Astrocyte of the cerebellum (primary cell): ENCODE measurements around the gene SECISBP2.

ENCODE experiments used
- DNase-seq: peaks from one replicate; pipeline ENCODE4 v3.0.0-alpha.2; 2011; ENCODE audit warnings: low read depth
- H3K4me3 ChIP-seq: 2 replicates; pipeline ENCODE4 v1.5.1; 2011; ENCODE audit warnings: mild to moderate bottlenecking, low read depth, low read length, moderate library complexity
- CTCF ChIP-seq: IDR thresholded peaks from 2 replicates; pipeline ENCODE4 v1.5.1; 2012; ENCODE audit warnings: low read length, low read depth, moderate library complexity, mild to moderate bottlenecking; ENCODE audit errors: missing control alignments
- in situ Hi-C: cut with HindIII; loops from 2 replicates; pipeline ENCODE4 v1.10.0; 2017; ENCODE audit warnings: low sequenced_read_pairs

The SECISBP2 gene

DNA sequence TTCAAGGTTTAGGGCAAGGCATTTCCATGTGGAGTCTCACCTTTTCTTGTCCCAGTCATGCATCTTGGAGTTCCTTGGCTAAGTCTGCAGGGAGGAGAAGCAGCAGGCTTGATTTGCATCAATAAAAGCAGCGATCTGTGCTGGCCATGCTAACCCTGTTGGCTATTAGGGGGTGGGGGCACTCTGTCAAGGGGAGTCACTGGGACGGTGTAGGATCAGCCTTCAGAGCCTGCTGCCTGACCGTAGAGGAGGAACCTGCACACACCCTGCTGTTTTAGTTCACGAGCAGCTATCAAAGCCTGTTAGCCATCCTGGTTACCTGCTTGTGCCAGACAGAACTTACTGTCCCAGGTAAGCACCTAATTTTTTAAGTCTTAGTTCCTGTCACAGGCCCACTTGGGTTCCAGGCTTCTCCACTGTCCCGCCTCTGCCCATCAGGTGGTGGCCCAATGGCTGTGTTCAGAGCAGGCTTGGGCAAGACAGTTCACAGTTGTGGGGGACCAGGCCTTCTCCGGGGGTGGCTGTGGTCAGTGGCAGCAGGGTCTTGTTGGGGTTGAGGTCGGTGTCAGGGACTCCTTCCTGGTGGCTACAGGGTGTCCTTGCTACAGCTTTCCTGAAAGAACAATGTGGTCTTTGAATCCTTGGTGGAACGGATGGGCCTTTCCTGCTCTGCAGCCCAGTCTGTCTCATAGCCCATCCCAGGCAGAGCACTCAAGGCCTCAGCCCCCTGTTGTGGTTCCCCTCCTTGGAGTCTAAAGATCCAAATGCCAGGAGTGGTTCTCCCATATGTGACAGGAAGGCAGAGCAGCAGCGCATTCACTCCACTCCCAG lies 43.7 kb downstream of the SECISBP2 start:
- no peak overlapping the region for H3K4me3 ChIP-seq
- TF ChIP-seq CTCF = no peak
- in situ Hi-C loops = no loop called here
- no peak for DNase-seq

DNA sequence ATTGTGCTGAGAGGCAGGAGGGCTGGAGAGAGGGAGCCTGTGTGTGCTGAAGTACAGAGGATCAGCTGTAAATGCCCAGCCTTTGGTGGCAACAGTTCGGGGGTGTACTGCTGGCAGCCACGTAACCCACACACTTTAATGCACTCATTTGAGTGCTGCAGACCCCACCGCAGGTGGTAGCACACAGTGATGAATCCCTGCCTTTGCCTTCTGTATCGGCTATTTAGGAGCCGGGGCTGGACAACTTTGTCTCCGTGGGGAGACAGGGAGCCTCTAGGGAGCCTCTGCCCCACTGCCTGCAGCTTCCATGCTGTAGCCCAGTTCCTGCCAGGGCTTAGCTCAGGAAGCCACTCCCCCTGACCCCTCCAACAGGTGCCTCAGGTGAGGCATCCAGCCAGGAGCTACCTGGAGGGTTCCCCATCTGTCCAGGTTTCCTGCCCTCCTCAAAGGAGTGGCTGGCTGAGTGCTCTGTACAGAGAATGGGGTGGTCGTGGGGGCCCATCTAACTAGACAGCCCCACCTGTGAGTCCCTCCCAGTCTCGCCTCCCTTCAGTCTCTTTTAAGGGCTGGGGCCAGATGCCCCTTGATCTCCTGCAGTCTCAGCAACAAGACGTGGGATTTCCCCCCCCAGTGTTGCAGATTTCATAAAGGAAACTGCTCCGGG lies 44.5 kb downstream of the SECISBP2 start:
- TF ChIP-seq CTCF = no peak
- no peak overlapping the region for H3K4me3 ChIP-seq
- no peak for DNase-seq
- in situ Hi-C loops = no loop called here

DNA sequence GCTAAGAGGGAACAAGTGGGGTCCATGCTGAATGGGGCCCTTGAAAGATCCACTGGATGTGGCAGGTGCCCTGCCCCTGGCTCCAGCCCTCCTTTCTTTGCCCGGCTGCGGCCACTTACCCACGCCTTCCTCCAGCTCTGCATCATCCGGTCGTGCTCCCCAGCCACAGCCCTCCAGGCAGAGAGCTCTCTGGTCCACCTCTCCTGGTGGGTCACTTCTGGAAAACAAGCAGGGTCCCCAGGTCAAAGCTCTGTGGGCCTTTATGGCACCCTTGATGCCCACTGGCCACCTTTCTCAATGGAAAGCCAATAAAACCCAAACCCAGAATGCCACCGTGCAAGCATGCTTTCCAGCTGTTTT lies 45.0 kb downstream of the SECISBP2 start:
- TF ChIP-seq CTCF = no peak
- in situ Hi-C loops = no loop called here
- DNase-seq = no peak
- no peak overlapping the region for H3K4me3 ChIP-seq

GRCh38 chr9:89363921-89364665 lies 45.8 kb downstream of the SECISBP2 start:
- DNase-seq = no peak
- no peak overlapping the region for H3K4me3 ChIP-seq
- TF ChIP-seq CTCF = no peak
- in situ Hi-C loops = no loop called here

GRCh38 chr9:89364666-89365531 lies 46.6 kb downstream of the SECISBP2 start:
- no peak for TF ChIP-seq CTCF
- DNase-seq = no peak
- no peak overlapping the region for H3K4me3 ChIP-seq
- in situ Hi-C loops = no loop called here

- no peak overlapping the region for H3K4me3 ChIP-seq
- in situ Hi-C loops = no loop called here
- DNase-seq = no peak
- no peak for TF ChIP-seq CTCF
These were observed 47.2 kb downstream of the SECISBP2 start for GRCh38 chr9:89365532-89365912.
